Endothelial cell of umbilical vein (primary cell): ENCODE data around the gene METAP1. TPM values are rescaled to one million over a fixed set of nuclear protein-coding genes. Genes with fewer than 3 reads are reported as not detected.

Experiments
- BruUV-seq: library from RNA; stranded (reverse); fragments of 400-500 nt; replicated peaks from 2 replicates; lab custom pipeline; 2021; lab: Mats Ljungman, UMichigan
- CTCF ChIA-PET: fragments of 300-600, 350-600 bp; sonication (Branson Sonifier 250); formaldehyde crosslinking; loops from one replicate; lab custom pipeline; 2021; ENCODE audit warnings: antibody characterized with exemption, inconsistent platforms; lab: Charles Lee
- POLR2A ChIA-PET: fragments of 300-600, 350-600 bp; sonication (Branson Sonifier 250); formaldehyde crosslinking; loops from one replicate; lab custom pipeline; 2021; ENCODE audit warnings: antibody characterized with exemption, inconsistent platforms; lab: Charles Lee
- DNase-seq: peaks from one replicate; pipeline ENCODE4 v3.0.0-alpha.2; 2011; ENCODE audit warnings: low read depth, low spot score
- FAIRE-seq: peaks from 2 replicates; lab custom pipeline; 2011; peaks lifted over from hg19 to GRCh38; lab: Jason Lieb, UNC
- H2AFZ ChIP-seq: 2 replicates; pipeline ENCODE4 v1.6.0; 2012; ENCODE audit warnings: low read depth, low read length, control low read depth, inconsistent platforms
- H3K27ac ChIP-seq: 2 replicates; pipeline ENCODE4 v1.5.1; 2011; ENCODE audit warnings: low read depth, mild to moderate bottlenecking, control low read depth, low read length, moderate library complexity; ENCODE audit not compliant: insufficient read depth
- H3K27me3 ChIP-seq, 2 experiments: 2 replicates each; pipeline versions ENCODE4 v1.6.0 to v1.6.1; 2011; ENCODE audit warnings: low read length in 2 of 2, mixed read lengths in 1 of 2; ENCODE audit not compliant: control insufficient read depth in 2 of 2, insufficient read depth in 2 of 2
- H3K36me3 ChIP-seq, 2 experiments: 2 replicates in 1 of 2; 3 replicates in 1 of 2; pipeline ENCODE4 v1.5.1; 2011; ENCODE audit warnings: low read length in 2 of 2, mild to moderate bottlenecking in 1 of 2, moderate library complexity in 1 of 2; ENCODE audit not compliant: control insufficient read depth in 2 of 2, insufficient read depth in 2 of 2; ENCODE audit errors: extremely low read depth in 1 of 2
- H3K4me1 ChIP-seq: 3 replicates; pipeline ENCODE4 v1.5.1; 2011; ENCODE audit warnings: mild to moderate bottlenecking, low read length; ENCODE audit not compliant: control insufficient read depth, insufficient read depth; ENCODE audit errors: extremely low read depth
- H3K4me2 ChIP-seq: 2 replicates; pipeline ENCODE4 v1.6.1; 2011; ENCODE audit warnings: low read length, control low read depth, mixed read lengths; ENCODE audit not compliant: insufficient read depth
- H3K4me3 ChIP-seq, 3 experiments: fragments of 200-600 bp in 1 of 3; sonication (generic), shearing (Covaris generic) in 1 of 3; replicated peaks in 1 of 3; 2 replicates each; pipeline ENCODE4 v1.5.1; 2011 to 2016; ENCODE audit warnings: control low read depth in 3 of 3, low read length in 3 of 3, mild to moderate bottlenecking in 2 of 3, inconsistent platforms in 1 of 3, low read depth in 1 of 3, moderate library complexity in 1 of 3; ENCODE audit not compliant: insufficient read depth in 1 of 3
- H3K79me2 ChIP-seq: 2 replicates; pipeline ENCODE4 v1.6.0; 2012; ENCODE audit warnings: low read length, inconsistent platforms; ENCODE audit not compliant: control insufficient read depth, insufficient read depth
- H3K9ac ChIP-seq: replicated peaks from 2 replicates; pipeline ENCODE3; 2011; ENCODE audit warnings: low read length, control low read depth; ENCODE audit not compliant: insufficient read depth; ENCODE audit errors: extremely low read depth
- H3K9me1 ChIP-seq: replicated peaks from 3 replicates; pipeline ENCODE4 v1.6.0; 2011; ENCODE audit warnings: mild to moderate bottlenecking, low read length; ENCODE audit not compliant: control insufficient read depth, insufficient read depth; ENCODE audit errors: extremely low read depth
- H3K9me3 ChIP-seq: replicated peaks from 2 replicates; pipeline ENCODE4 v1.5.1; 2012; ENCODE audit warnings: low read length, inconsistent platforms; ENCODE audit not compliant: control insufficient read depth, insufficient read depth
- H4K20me1 ChIP-seq: replicated peaks from 2 replicates; pipeline ENCODE3; 2011; ENCODE audit warnings: mild to moderate bottlenecking, low read length; ENCODE audit not compliant: control insufficient read depth, insufficient read depth; ENCODE audit errors: extremely low read depth
- CTCF ChIP-seq, 2 donors: IDR thresholded peaks; 1 replicate in 1 of 2; 2 replicates in 1 of 2; pipeline ENCODE4 v1.5.1; 2011; ENCODE audit warnings: low read length in 2 of 2, mild to moderate bottlenecking in 2 of 2, moderate library complexity in 2 of 2, control low read depth in 1 of 2, inconsistent platforms in 1 of 2, low read depth in 1 of 2; ENCODE audit not compliant: insufficient read depth in 1 of 2; ENCODE audit errors: extremely low read depth in 1 of 2
- EZH2 ChIP-seq: IDR thresholded peaks from 2 replicates; pipeline ENCODE4 v1.6.1; 2012; ENCODE audit warnings: borderline replicate concordance, low read depth, mild to moderate bottlenecking, moderate library complexity, low read length, inconsistent platforms; ENCODE audit not compliant: severe bottlenecking
- FOS ChIP-seq: IDR thresholded peaks from 2 replicates; pipeline ENCODE4 v1.6.1; 2011; ENCODE audit warnings: mild to moderate bottlenecking, low read length, moderate library complexity, borderline replicate concordance; ENCODE audit not compliant: insufficient read depth
- GATA2 ChIP-seq: IDR thresholded peaks from 2 replicates; pipeline ENCODE4 v1.7.0; 2011; ENCODE audit warnings: low read depth, mild to moderate bottlenecking, moderate library complexity, mixed read lengths, low read length; ENCODE audit not compliant: insufficient read length, insufficient read depth
- JUN ChIP-seq: IDR thresholded peaks from 2 replicates; pipeline ENCODE4 v1.6.1; 2011; ENCODE audit warnings: borderline replicate concordance, low read depth; ENCODE audit not compliant: insufficient read length, insufficient read depth
- MAX ChIP-seq: IDR thresholded peaks from 2 replicates; pipeline ENCODE4 v1.6.1; 2011; ENCODE audit not compliant: insufficient read depth, insufficient read length
- MYC ChIP-seq: IDR thresholded peaks from one replicate; pipeline ENCODE4 v1.6.1; 2011; ENCODE audit warnings: mild to moderate bottlenecking, low read depth, low read length
- POLR2A ChIP-seq: IDR thresholded peaks from 2 replicates; pipeline ENCODE4 v1.6.1; 2012; ENCODE audit warnings: low read depth, mild to moderate bottlenecking, control low read depth, low read length
- POLR2AphosphoS5 ChIP-seq: IDR thresholded peaks from 2 replicates; pipeline ENCODE4 v1.6.1; 2012; ENCODE audit warnings: low read depth, mild to moderate bottlenecking, control low read depth, low read length, moderate library complexity; ENCODE audit not compliant: insufficient read depth
- dilution Hi-C: fragments of 300-500 bp; cut with MboI; formaldehyde crosslinking; loops from one replicate; pipeline ENCODE4 v1.15.0; 2019; ENCODE audit warnings: low sequenced_read_pairs; ENCODE audit not compliant: extremely low pct_ligation_motif_present
- intact Hi-C: fragments of 100-400 bp; cut with micrococcal nuclease; formaldehyde crosslinking; loops from one replicate; pipeline ENCODE4 v1.10.0; 2022
- polyA plus RNA-seq, 4 experiments: library from polyadenylated mRNA; depleted of rRNA in 3 of 4; stranded (reverse) in 3 of 4; unstranded in 1 of 4; fragments of >200 nt; gene quantifications; 2 replicates each; pipeline versions ENCODE4 v1.2.1 to v1.2.3, GENCODE V29; 2011 to 2012; ENCODE audit warnings: missing spikeins in 1 of 4
- total RNA-seq: library from RNA; stranded (reverse); gene quantifications from 2 replicates; pipeline ENCODE4 v1.2.3, GENCODE V29; 2021

METAP1 gene
- total and polyA plus RNA-seq, 2 donors (not counting 3 experiments of a cell fraction or from before 2014, with no cell fraction given): 26.4 to 39.8 TPM

GRCh38 chr4:98993419-98994071, 2.0 kb upstream of the METAP1 start:
- H3K4me1 ChIP-seq: peaks cover 6% of the 10 kb centered on the region
- TF ChIP-seq CTCF (IDR thresholded peaks at IDR 0.05; ENCODE audit: extremely low read depth in 1 of 2, insufficient read depth in 1 of 2, low read depth in 1 of 2, low read length in 2 of 2) (no peak), GATA2 (no peak), JUN (no peak), MAX (no peak), EZH2 (no peak), FOS (no peak), POLR2AphosphoS5 (no peak), POLR2A (no peak), MYC (no peak)
- ChIA-PET CTCF (interaction anchor here (1.4 to 2.1 kb wide), 3 partner anchors 63 to 417 kb away, joined by 3 to 71 read pairs (median 23); partner anchors contain the start of gene EIF4E), POLR2A (no interaction called here)
- H3K36me3 ChIP-seq: no peaks in the 10 kb centered on the region
- no TSS peak for BruUV-seq
- no peak overlapping the region for H3K4me3 ChIP-seq
- H3K27me3 ChIP-seq: no peaks in the 10 kb centered on the region
- no peaks in the 10 kb centered on the region for H4K20me1 ChIP-seq
- dilution Hi-C loops (no loop called here), intact Hi-C loops (loop anchor here (2.0 to 10.0 kb wide), 5 partner anchors 55 to 733 kb away; partner anchors contain the start of genes ADH5, EIF4E and RAP1GDS1)
- peaks cover 26% of the 10 kb centered on the region for H3K79me2 ChIP-seq
- DNase-seq: no peak
- no peaks in the 10 kb centered on the region for H3K9me3 ChIP-seq
- no peak for FAIRE-seq
- H2AFZ ChIP-seq: no peak overlapping the region
- H3K27ac ChIP-seq: no peak overlapping the region
- no peak overlapping the region for H3K4me2 ChIP-seq
- no peak overlapping the region for H3K9ac ChIP-seq
- no peaks in the 10 kb centered on the region for H3K9me1 ChIP-seq
